NCI-H460 (cell line): Measurements from ENCODE around the gene CSKMT. TPM values are rescaled to one million over a fixed set of nuclear protein-coding genes. Genes with fewer than 3 reads are reported as not detected.
"Not testable (repeated sequence)": the region's sequence is repeated elsewhere in the genome, so short reads cannot be mapped to it uniquely, and the experiment has no call there.

Experiments
- DNase-seq: peaks from one replicate; pipeline ENCODE4 v3.0.0-alpha.2; 2016; ENCODE audit warnings: low read depth; ENCODE audit errors: extremely low read depth
- total RNA-seq: library from RNA; depleted of rRNA; stranded (reverse); fragments of >200 nt; shearing (Covaris generic); gene quantifications from 2 replicates; pipeline ENCODE4 v1.2.3, GENCODE V29; 2014

Gene CSKMT
- total RNA-seq, 1 experiment from 2014 or later = 11.5 TPM

- no peak for DNase-seq
Observed at GRCh38 chr11:62687508-62688396, 22.6 kb downstream of the CSKMT start.

GRCh38 chr11:62688491-62688890, 23.4 kb downstream of the CSKMT start:
- no peak for DNase-seq

- DNase-seq = no peak
Observed at GRCh38 chr11:62689421-62690183, 24.5 kb downstream of the CSKMT start, which contains the start of gene LRRN4CL. TSS of gene LRRN4CL (minus strand) at chr11:62689530. CDS start at chr11:62688508, 1,022 bp downstream.

GRCh38 chr11:62693624-62694023, 28.5 kb downstream of the CSKMT start:
- DNase-seq = not testable (repeated sequence)

- peak; percentile 71 for DNase-seq
Observed at GRCh38 chr11:62694455-62695167, 29.5 kb downstream of the CSKMT start.

GRCh38 chr11:62702246-62702645, 37.1 kb downstream of the CSKMT start:
- no peak for DNase-seq

GRCh38 chr11:62703921-62704320, 38.8 kb downstream of the CSKMT start:
- not testable (repeated sequence) for DNase-seq

GRCh38 chr11:62705413-62705812, 40.3 kb downstream of the CSKMT start:
- DNase-seq = no peak

- peak; percentile 82 for DNase-seq
Observed at GRCh38 chr11:62705880-62706849, 41.1 kb downstream of the CSKMT start.

GRCh38 chr11:62706850-62707247, 41.7 kb downstream of the CSKMT start:
- DNase-seq = no peak

- no peak for DNase-seq
Observed at GRCh38 chr11:62707277-62707861, 42.3 kb downstream of the CSKMT start, which contains the start of the genes BSCL2 and GNG3. TSS of gene BSCL2 (minus strand) at chr11:62707424. CDS start at chr11:62707195, 229 bp downstream. TSS of gene GNG3 (plus strand) at chr11:62707676. CDS start at chr11:62708296, 620 bp downstream.

- DNase-seq = no peak
Observed at GRCh38 chr11:62708392-62708791, 43.3 kb downstream of the CSKMT start.

GRCh38 chr11:62708793-62709192, 43.7 kb downstream of the CSKMT start:
- DNase-seq = no peak

- peak; percentile 95 for DNase-seq
Observed at GRCh38 chr11:62709247-62710000, 44.3 kb downstream of the CSKMT start.

- DNase-seq = no peak
Observed at GRCh38 chr11:62710001-62710345, 44.9 kb downstream of the CSKMT start.

- no peak for DNase-seq
Observed at GRCh38 chr11:62712276-62712812, 47.2 kb downstream of the CSKMT start.

- DNase-seq = no peak
Observed at GRCh38 chr11:62712861-62713260, 47.7 kb downstream of the CSKMT start.

- DNase-seq = no peak
Observed at GRCh38 chr11:62713343-62713742, 48.2 kb downstream of the CSKMT start.
